Central memory CD8-positive, alpha-beta T cell (primary cell): ENCODE measurements around the gene MGAM2.
"Not testable (repeated sequence)": the region's sequence is repeated elsewhere in the genome, so short reads cannot be mapped to it uniquely, and the experiment has no call there.

Experiments used
- ATAC-seq: fragments of 150-1000 bp; cut with Tn5 transposase; replicated peaks from 2 replicates; pipeline ENCODE4 v1.10.0; 2022; ENCODE audit warnings: mild to moderate bottlenecking, moderate FRiP score, moderate number of reproducible peaks; ENCODE audit not compliant: poor library complexity, severe bottlenecking; ENCODE audit errors: extremely low read depth
- DNase-seq, 2 donors: peaks; one replicate each; pipeline ENCODE4 v3.0.0; 2021; ENCODE audit warnings: low spot score in 2 of 2
- H3K27ac Mint-ChIP-seq: one replicate; pipeline ENCODE4 v1.8.0; 2022; ENCODE audit warnings: low read depth, mild to moderate bottlenecking, moderate library complexity, mixed read lengths
- H3K27me3 Mint-ChIP-seq: one replicate; pipeline ENCODE4 v1.8.0; 2022; ENCODE audit warnings: mixed read lengths
- H3K36me3 Mint-ChIP-seq: one replicate; pipeline ENCODE4 v1.8.0; 2022; ENCODE audit warnings: mild to moderate bottlenecking, moderate library complexity, mixed read lengths; ENCODE audit not compliant: insufficient read depth
- H3K4me1 Mint-ChIP-seq: one replicate; pipeline ENCODE4 v1.8.0; 2022; ENCODE audit warnings: mixed read lengths
- H3K4me3 Mint-ChIP-seq: one replicate; pipeline ENCODE4 v1.8.0; 2022; ENCODE audit warnings: mild to moderate bottlenecking, moderate library complexity, mixed read lengths
- H3K9me3 Mint-ChIP-seq: one replicate; pipeline ENCODE4 v1.8.0; 2022; ENCODE audit warnings: mixed read lengths

The MGAM2 gene

GRCh38 chr7:142100634-142101033 is 10.9 kb upstream of the MGAM2 start:
- no peak for DNase-seq
- Mint-ChIP-seq H3K27ac (no peak overlapping the region), H3K4me3 (no peak overlapping the region), H3K4me1 (no peaks in the 10 kb centered on the region), H3K36me3 (no peaks in the 10 kb centered on the region), H3K9me3 (no peaks in the 10 kb centered on the region), H3K27me3 (no peaks in the 10 kb centered on the region)
- no peak for ATAC-seq

- H3K4me1 Mint-ChIP-seq, H3K36me3 Mint-ChIP-seq, H3K27ac Mint-ChIP-seq, H3K9me3 Mint-ChIP-seq, ATAC-seq, DNase-seq, H3K4me3 Mint-ChIP-seq: not testable (repeated sequence)
- H3K27me3 Mint-ChIP-seq = peaks cover 11% of the 10 kb centered on the region
Measured at GRCh38 chr7:142101794-142102193, 9.7 kb upstream of the MGAM2 start.

GRCh38 chr7:142104550-142105527 is 6.7 kb upstream of the MGAM2 start:
- DNase-seq = no peak
- Mint-ChIP-seq H3K36me3 (no peaks in the 10 kb centered on the region), H3K9me3 (no peaks in the 10 kb centered on the region), H3K27ac (no peak overlapping the region), H3K4me1 (no peaks in the 10 kb centered on the region), H3K4me3 (no peak overlapping the region), H3K27me3 (peaks cover 11% of the 10 kb centered on the region)
- ATAC-seq = no peak

GRCh38 chr7:142108728-142109505 is 2.6 kb upstream of the MGAM2 start:
- no peaks in the 10 kb centered on the region for H3K4me1 Mint-ChIP-seq
- no peak overlapping the region for H3K27ac Mint-ChIP-seq
- H3K36me3 Mint-ChIP-seq = no peaks in the 10 kb centered on the region
- no peak overlapping the region for H3K4me3 Mint-ChIP-seq
- ATAC-seq = no peak
- peaks cover 21% of the 10 kb centered on the region for H3K27me3 Mint-ChIP-seq
- H3K9me3 Mint-ChIP-seq = no peaks in the 10 kb centered on the region
- DNase-seq = no peak

GRCh38 chr7:142110098-142110497 is 1.4 kb upstream of the MGAM2 start:
- no peaks in the 10 kb centered on the region for H3K9me3 Mint-ChIP-seq
- no peak overlapping the region for H3K27ac Mint-ChIP-seq
- peaks cover 21% of the 10 kb centered on the region for H3K27me3 Mint-ChIP-seq
- ATAC-seq (no peak), DNase-seq (no peak)
- H3K4me3 Mint-ChIP-seq = no peak overlapping the region
- H3K4me1 Mint-ChIP-seq = no peaks in the 10 kb centered on the region
- no peaks in the 10 kb centered on the region for H3K36me3 Mint-ChIP-seq

GRCh38 chr7:142110638-142111037 is 880 bp upstream of the MGAM2 start:
- Mint-ChIP-seq H3K4me1 (no peaks in the 10 kb centered on the region), H3K4me3 (no peak overlapping the region), H3K27ac (no peak overlapping the region), H3K36me3 (no peaks in the 10 kb centered on the region), H3K9me3 (no peaks in the 10 kb centered on the region), H3K27me3 (peaks cover 21% of the 10 kb centered on the region)
- ATAC-seq (no peak), DNase-seq (no peak)

- Mint-ChIP-seq H3K4me1 (no peaks in the 10 kb centered on the region), H3K4me3 (no peak overlapping the region), H3K27ac (no peak overlapping the region), H3K36me3 (no peaks in the 10 kb centered on the region), H3K27me3 (peaks cover 10% of the 10 kb centered on the region), H3K9me3 (no peaks in the 10 kb centered on the region)
- ATAC-seq (no peak), DNase-seq (no peak)
Measured at GRCh38 chr7:142112086-142112485, 568 bp downstream of the MGAM2 start.

GRCh38 chr7:142114207-142114606 is 2.7 kb downstream of the MGAM2 start:
- H3K36me3 Mint-ChIP-seq = no peaks in the 10 kb centered on the region
- DNase-seq (no peak), ATAC-seq (no peak)
- no peaks in the 10 kb centered on the region for H3K4me1 Mint-ChIP-seq
- H3K27ac Mint-ChIP-seq = no peak overlapping the region
- H3K9me3 Mint-ChIP-seq = no peaks in the 10 kb centered on the region
- no peak overlapping the region for H3K4me3 Mint-ChIP-seq
- H3K27me3 Mint-ChIP-seq = peaks cover 10% of the 10 kb centered on the region

GRCh38 chr7:142120524-142120923 is 9.0 kb downstream of the MGAM2 start:
- Mint-ChIP-seq H3K4me1 (no peaks in the 10 kb centered on the region), H3K4me3 (no peak overlapping the region), H3K9me3 (no peaks in the 10 kb centered on the region), H3K27me3 (no peaks in the 10 kb centered on the region), H3K27ac (no peak overlapping the region), H3K36me3 (no peaks in the 10 kb centered on the region)
- DNase-seq (no peak), ATAC-seq (no peak)

- Mint-ChIP-seq H3K27me3 (peaks cover 9% of the 10 kb centered on the region), H3K27ac (no peak overlapping the region), H3K4me3 (no peak overlapping the region), H3K36me3 (no peaks in the 10 kb centered on the region), H3K9me3 (peaks cover 6% of the 10 kb centered on the region), H3K4me1 (no peaks in the 10 kb centered on the region)
- DNase-seq = no peak
- ATAC-seq = no peak
Measured at GRCh38 chr7:142123184-142123583, 11.7 kb downstream of the MGAM2 start.

- Mint-ChIP-seq H3K9me3 (peaks cover 7% of the 10 kb centered on the region), H3K27me3 (peaks cover 14% of the 10 kb centered on the region), H3K27ac (no peak overlapping the region), H3K36me3 (no peaks in the 10 kb centered on the region), H3K4me3 (no peak overlapping the region), H3K4me1 (no peaks in the 10 kb centered on the region)
- DNase-seq (no peak), ATAC-seq (no peak)
Measured at GRCh38 chr7:142125256-142125955, 13.9 kb downstream of the MGAM2 start.

GRCh38 chr7:142130267-142130666 is 18.7 kb downstream of the MGAM2 start:
- Mint-ChIP-seq H3K27me3 (peaks cover 14% of the 10 kb centered on the region), H3K4me3 (no peak overlapping the region), H3K4me1 (no peaks in the 10 kb centered on the region), H3K9me3 (peaks cover 7% of the 10 kb centered on the region), H3K36me3 (no peaks in the 10 kb centered on the region), H3K27ac (no peak overlapping the region)
- no peak for DNase-seq
- ATAC-seq = no peak
